ENCODE measurements around the gene C4orf51.

The C4orf51 gene

DNA sequence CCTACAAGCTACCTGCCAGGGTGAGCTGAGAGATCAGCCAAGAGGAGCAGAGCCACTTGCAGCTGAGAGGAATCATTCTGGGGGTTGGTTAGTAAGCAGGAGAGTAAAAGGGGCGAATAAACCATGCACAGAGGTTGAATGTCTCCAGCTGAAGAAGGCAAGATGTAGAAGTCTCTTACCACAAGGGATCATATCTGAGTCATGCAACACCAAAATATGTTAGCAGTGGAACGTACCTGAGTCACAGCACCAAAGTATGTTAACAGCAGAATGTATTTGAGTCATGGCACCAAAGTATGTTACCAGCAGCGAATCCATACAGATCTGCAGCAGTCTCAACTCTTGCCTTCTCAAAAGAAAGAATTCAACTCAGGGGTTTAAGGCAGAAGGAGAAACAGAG lies 29.9 kb downstream of the C4orf51 start:
- Histone ChIP-seq H3K4me3 (ENCODE audit: low read length) (no peak overlapping the region), H3K9ac (ENCODE audit: low read length) (no peak overlapping the region), H3K27me3 (replicated peaks; ENCODE audit: control insufficient read depth, insufficient read depth, low read length) (no peaks in the 10 kb centered on the region), H3K9me3 (ENCODE audit: control insufficient read depth, low read length) (peaks cover 8% of the 10 kb centered on the region), H3K4me1 (ENCODE audit: control insufficient read depth, insufficient read depth, low read length) (peaks cover 28% of the 10 kb centered on the region), H3K36me3 (ENCODE audit: control insufficient read depth, insufficient read depth, low read length, severe bottlenecking) (no peaks in the 10 kb centered on the region)
- DNase-seq (ENCODE audit: low read depth): peak; percentile 44

DNA sequence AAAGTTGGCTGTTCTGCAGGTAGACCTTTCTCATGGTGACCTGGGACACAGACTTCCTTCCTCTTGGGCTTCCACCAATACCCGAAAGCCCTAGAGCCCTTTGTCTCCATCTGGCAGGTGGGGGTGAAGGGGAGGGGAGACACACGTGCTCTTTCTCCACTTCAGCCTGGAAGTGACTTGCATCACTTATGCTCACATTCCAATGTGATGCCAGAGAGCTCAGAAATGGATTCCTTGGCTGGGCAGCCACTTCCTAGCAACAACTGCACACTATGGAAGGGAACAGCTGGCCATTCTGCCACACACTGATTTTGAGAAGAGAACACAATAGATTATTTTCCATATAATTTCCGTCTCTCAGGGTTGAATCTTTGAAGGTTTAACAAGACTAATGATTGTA lies 36.3 kb downstream of the C4orf51 start:
- no peaks in the 10 kb centered on the region for H3K36me3 ChIP-seq (ENCODE audit: control insufficient read depth, insufficient read depth, low read length, severe bottlenecking)
- peak; percentile 49 for DNase-seq (ENCODE audit: low read depth)
- H3K4me1 ChIP-seq (ENCODE audit: control insufficient read depth, insufficient read depth, low read length): peaks cover 7% of the 10 kb centered on the region
- H3K27me3 ChIP-seq (replicated peaks; ENCODE audit: control insufficient read depth, insufficient read depth, low read length): no peaks in the 10 kb centered on the region
- H3K4me3 ChIP-seq (ENCODE audit: low read length): no peak overlapping the region
- no peak overlapping the region for H3K9ac ChIP-seq (ENCODE audit: low read length)
- H3K9me3 ChIP-seq (ENCODE audit: control insufficient read depth, low read length): peaks cover 6% of the 10 kb centered on the region

DNA sequence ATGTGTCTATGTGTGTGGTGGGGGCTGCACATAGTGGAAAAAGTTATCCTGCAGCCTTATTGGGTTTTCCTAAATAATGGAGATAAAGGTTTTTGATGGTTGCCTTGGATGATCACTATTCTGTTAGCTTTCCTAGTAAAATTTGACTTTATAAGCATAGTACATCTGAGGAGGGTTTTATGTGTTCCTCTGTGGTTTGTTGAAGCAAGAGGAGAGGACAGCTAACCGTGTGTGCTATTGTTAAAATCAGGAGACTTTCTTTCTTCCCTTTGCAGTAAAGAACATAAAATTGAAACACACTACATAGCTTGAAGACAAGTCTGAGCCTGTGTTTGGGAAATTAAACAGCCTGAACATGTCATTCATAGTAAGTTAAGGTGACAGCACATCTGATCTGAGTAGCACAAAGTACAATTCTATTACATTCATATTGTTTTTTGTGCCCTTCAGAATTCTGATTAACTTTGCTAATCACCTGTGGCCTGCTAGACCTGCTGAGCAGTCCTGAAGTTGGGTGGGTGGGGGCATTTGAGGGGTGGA lies 36.8 kb downstream of the C4orf51 start:
- Histone ChIP-seq H3K4me1 (ENCODE audit: control insufficient read depth, insufficient read depth, low read length) (peaks cover 12% of the 10 kb centered on the region), H3K9ac (ENCODE audit: low read length) (no peak overlapping the region), H3K27me3 (replicated peaks; ENCODE audit: control insufficient read depth, insufficient read depth, low read length) (no peaks in the 10 kb centered on the region), H3K4me3 (ENCODE audit: low read length) (no peak overlapping the region), H3K9me3 (ENCODE audit: control insufficient read depth, low read length) (peaks cover under 1% of the 10 kb centered on the region), H3K36me3 (ENCODE audit: control insufficient read depth, insufficient read depth, low read length, severe bottlenecking) (no peaks in the 10 kb centered on the region)
- no peak for DNase-seq (ENCODE audit: low read depth)

DNA sequence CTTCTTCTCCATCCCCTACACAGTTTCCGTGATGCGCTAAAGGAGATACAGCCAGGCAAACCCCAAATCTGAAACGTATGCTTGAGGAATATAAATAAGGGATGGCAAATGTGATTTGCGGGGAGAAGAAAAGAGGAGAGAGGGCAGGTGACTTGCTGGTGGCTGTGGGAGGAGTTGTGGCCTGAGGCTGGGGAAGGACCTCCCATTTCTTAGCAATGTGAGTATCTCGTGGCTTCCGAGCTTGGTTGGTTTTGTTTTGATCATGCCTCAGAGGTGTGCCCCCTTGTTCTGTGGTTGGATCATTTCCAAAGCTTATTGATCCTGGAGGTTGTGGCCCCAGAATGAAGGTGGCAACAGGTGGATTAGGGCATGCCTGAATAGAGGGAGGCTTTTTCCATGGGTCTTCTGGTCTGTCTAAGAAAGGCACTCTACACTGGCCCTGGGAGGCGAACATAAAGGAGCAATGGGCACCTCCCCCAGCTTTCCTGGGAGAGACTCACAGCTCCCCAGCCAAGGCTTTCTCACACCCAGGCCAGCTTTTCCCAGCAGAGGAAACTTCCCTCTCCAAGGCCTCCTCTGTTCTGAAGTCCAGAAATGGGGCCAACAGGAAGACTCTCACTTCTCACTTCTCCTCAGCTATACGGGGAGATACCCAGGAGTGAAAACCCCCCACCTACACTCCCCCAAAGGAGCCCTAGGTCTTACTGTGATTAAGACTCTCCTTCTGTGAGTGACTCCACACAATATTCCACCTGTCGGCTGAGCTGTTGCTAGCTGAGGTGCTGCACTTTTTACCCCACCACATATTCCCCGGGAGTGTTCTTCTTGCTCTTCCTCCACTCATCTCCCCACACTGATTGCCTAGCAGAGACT lies 40.0 kb downstream of the C4orf51 start:
- Histone ChIP-seq H3K27me3 (replicated peaks; ENCODE audit: control insufficient read depth, insufficient read depth, low read length) (no peaks in the 10 kb centered on the region), H3K4me1 (ENCODE audit: control insufficient read depth, insufficient read depth, low read length) (peaks cover 13% of the 10 kb centered on the region), H3K4me3 (ENCODE audit: low read length) (no peak overlapping the region), H3K9ac (ENCODE audit: low read length) (no peak overlapping the region), H3K9me3 (ENCODE audit: control insufficient read depth, low read length) (no peaks in the 10 kb centered on the region), H3K36me3 (ENCODE audit: control insufficient read depth, insufficient read depth, low read length, severe bottlenecking) (no peaks in the 10 kb centered on the region)
- no peak for DNase-seq (ENCODE audit: low read depth)

DNA sequence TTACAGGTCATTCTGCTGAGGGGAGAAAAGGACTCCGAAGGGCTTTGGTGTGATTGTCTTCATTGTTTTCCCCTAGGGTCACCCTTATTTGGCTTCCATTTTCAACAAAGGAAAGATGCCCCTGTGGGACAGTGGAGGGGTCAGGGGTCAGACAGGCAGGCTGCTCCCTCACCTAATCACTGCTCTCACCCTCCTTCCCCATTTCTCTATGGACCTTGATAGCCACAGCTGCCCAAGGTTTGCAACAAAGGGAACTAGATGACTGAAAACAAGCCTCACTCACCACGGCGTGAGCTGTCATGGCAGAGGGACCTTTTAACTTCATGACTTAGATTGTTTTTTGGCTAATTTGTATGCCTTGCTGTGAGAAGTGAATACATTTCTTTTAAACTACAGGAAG lies 40.7 kb downstream of the C4orf51 start:
- no peak overlapping the region for H3K9ac ChIP-seq (ENCODE audit: low read length)

DNA sequence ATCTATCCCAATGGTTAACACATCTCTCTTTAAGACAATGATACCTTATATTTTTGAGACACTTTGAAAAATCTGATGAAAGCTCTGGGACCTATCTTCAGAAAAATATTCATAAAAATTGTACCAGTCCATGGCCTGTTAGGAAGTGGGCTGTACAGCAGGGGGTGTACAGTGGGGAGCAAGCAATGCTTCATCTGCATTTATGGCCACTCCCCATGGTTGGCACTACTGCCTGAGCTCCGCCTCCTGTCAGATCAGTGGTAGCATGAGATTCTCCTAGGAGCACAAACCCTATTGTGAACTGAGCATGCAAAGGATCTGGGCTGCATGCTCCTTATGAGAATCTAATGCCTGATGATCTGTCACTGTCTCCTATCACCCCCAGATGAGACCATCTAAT lies 42.6 kb downstream of the C4orf51 start:
- Histone ChIP-seq H3K36me3 (ENCODE audit: control insufficient read depth, insufficient read depth, low read length, severe bottlenecking) (no peaks in the 10 kb centered on the region), H3K27me3 (replicated peaks; ENCODE audit: control insufficient read depth, insufficient read depth, low read length) (no peaks in the 10 kb centered on the region), H3K9ac (ENCODE audit: low read length) (no peak overlapping the region), H3K9me3 (ENCODE audit: control insufficient read depth, low read length) (no peaks in the 10 kb centered on the region), H3K4me1 (ENCODE audit: control insufficient read depth, insufficient read depth, low read length) (peaks cover 9% of the 10 kb centered on the region), H3K4me3 (ENCODE audit: low read length) (no peak overlapping the region)
- DNase-seq (ENCODE audit: low read depth): no peak

More for the DNA sequence above, 40.7 kb downstream of the C4orf51 start:
- no peaks in the 10 kb centered on the region for H3K36me3 ChIP-seq (ENCODE audit: control insufficient read depth, insufficient read depth, low read length, severe bottlenecking)
- DNase-seq (ENCODE audit: low read depth): no peak
- H3K4me3 ChIP-seq (ENCODE audit: low read length): no peak overlapping the region
- no peaks in the 10 kb centered on the region for H3K27me3 ChIP-seq (replicated peaks; ENCODE audit: control insufficient read depth, insufficient read depth, low read length)
- H3K4me1 ChIP-seq (ENCODE audit: control insufficient read depth, insufficient read depth, low read length): peaks cover 13% of the 10 kb centered on the region
- H3K9me3 ChIP-seq (ENCODE audit: control insufficient read depth, low read length): no peaks in the 10 kb centered on the region

DNA sequence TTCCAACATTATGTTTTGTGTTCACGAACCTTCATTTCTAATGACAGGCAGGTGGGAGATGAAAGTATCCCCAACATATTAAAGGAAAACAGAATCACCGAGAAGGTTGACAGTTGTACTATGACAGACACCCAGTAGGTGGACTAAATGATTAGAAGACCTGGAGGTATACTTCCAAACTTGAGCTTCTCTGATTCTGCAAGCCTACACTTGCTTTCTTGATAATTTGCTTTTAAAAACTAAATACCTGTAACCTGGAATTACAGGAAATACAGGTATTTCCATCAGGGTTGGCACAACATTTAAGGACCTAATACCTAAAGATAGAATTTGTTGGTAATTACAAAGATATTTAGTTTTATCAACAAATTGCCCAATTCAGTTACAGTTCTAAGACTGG lies 43.4 kb downstream of the C4orf51 start:
- Histone ChIP-seq H3K36me3 (ENCODE audit: control insufficient read depth, insufficient read depth, low read length, severe bottlenecking) (no peaks in the 10 kb centered on the region), H3K4me3 (ENCODE audit: low read length) (no peak overlapping the region), H3K4me1 (ENCODE audit: control insufficient read depth, insufficient read depth, low read length) (peaks cover 9% of the 10 kb centered on the region), H3K9ac (ENCODE audit: low read length) (no peak overlapping the region), H3K27me3 (replicated peaks; ENCODE audit: control insufficient read depth, insufficient read depth, low read length) (no peaks in the 10 kb centered on the region), H3K9me3 (ENCODE audit: control insufficient read depth, low read length) (no peaks in the 10 kb centered on the region)
- no peak for DNase-seq (ENCODE audit: low read depth)

DNA sequence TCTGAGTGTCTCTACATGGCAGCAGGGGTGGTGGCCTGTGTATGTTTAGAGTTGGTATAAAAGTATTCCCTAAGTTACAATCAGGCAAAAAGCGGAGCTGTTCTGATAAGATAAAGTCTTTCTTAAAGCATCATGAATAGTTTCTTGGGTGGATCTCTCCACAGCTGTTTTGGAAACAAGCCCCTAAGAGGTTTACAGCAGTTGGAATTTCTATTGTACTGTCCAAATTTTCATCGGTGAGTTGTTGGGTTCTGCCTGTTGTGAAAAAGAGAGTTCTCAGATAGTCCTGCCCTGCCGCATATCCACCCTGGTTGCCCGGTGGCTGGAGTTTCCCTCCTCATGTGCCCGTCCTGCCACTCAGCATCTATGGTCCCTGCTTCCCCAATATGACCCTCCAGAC lies 50.1 kb downstream of the C4orf51 start:
- Histone ChIP-seq H3K4me3 (ENCODE audit: low read length) (no peak overlapping the region), H3K4me1 (ENCODE audit: control insufficient read depth, insufficient read depth, low read length) (peaks cover 26% of the 10 kb centered on the region), H3K27me3 (replicated peaks; ENCODE audit: control insufficient read depth, insufficient read depth, low read length) (no peaks in the 10 kb centered on the region), H3K9me3 (ENCODE audit: control insufficient read depth, low read length) (no peaks in the 10 kb centered on the region), H3K9ac (ENCODE audit: low read length) (no peak overlapping the region), H3K36me3 (ENCODE audit: control insufficient read depth, insufficient read depth, low read length, severe bottlenecking) (no peaks in the 10 kb centered on the region)
- DNase-seq (ENCODE audit: low read depth): no peak

DNA sequence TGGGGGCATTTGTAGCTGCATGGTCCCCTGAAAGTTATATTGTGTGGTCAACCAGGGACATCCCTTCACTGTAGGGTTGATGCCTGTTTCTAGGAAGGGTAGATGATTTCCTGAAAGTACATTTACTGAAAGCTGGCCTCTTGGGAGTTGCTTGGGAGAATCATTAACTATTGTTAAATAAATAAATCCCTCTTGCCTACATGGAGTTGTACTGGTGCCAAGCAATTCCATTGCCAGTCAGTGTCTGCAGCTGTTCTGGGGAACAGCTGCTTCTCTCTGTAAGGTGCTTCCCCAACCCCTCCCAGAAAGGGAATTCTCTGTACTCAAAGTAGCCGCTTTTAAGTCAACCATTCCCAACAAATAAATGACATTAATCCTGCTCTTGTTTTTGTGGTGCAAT lies 51.1 kb downstream of the C4orf51 start:
- H3K9me3 ChIP-seq (ENCODE audit: control insufficient read depth, low read length): no peaks in the 10 kb centered on the region
- H3K4me3 ChIP-seq (ENCODE audit: low read length): no peak overlapping the region
- no peaks in the 10 kb centered on the region for H3K27me3 ChIP-seq (replicated peaks; ENCODE audit: control insufficient read depth, insufficient read depth, low read length)
- no peaks in the 10 kb centered on the region for H3K36me3 ChIP-seq (ENCODE audit: control insufficient read depth, insufficient read depth, low read length, severe bottlenecking)
- no peak overlapping the region for H3K9ac ChIP-seq (ENCODE audit: low read length)
- no peak for DNase-seq (ENCODE audit: low read depth)
- H3K4me1 ChIP-seq (ENCODE audit: control insufficient read depth, insufficient read depth, low read length): peaks cover 36% of the 10 kb centered on the region

DNA sequence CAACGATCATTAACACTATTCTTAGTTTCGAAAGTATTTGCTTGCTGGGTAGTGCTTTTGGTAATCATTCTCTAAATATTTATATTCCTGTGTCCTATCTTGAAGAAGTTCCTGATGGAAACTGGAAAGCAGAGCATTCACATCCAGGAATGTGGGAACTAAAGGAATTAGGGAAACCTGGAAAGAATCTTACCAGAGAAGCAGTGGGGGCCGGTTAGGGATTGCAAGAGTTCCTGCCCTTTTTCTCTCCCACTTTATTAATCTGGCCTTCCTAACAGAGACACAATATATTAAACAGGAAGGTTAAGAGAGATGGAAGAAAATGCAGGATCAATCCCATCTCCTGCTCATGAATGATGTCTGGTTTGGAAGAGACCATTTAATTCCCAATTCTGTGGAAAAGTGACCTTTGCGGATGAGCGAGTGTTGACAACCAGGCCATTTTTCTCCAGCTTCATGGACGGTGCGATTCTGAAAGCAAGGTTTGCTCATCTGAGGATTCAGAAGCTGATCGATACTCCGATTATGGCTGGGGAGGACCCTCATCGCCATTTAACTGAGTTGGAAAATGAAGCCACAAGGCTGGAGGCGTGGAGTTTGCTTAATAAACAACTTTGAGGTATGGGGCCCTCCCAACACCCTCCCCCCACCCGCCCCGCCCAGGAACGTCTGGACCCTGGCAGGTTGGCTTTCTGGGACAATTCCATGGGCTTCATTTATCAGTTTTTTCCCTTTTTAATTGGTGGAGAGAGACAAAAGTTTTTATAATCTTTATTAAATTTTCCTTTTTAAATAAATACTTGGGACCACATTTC lies 52.3 kb downstream of the C4orf51 start:
- no peak for DNase-seq (ENCODE audit: low read depth)
- H3K9ac ChIP-seq (ENCODE audit: low read length): peak overlapping the region; percentile 82
- no peaks in the 10 kb centered on the region for H3K9me3 ChIP-seq (ENCODE audit: control insufficient read depth, low read length)
- peaks cover 45% of the 10 kb centered on the region for H3K4me1 ChIP-seq (ENCODE audit: control insufficient read depth, insufficient read depth, low read length)
- no peaks in the 10 kb centered on the region for H3K36me3 ChIP-seq (ENCODE audit: control insufficient read depth, insufficient read depth, low read length, severe bottlenecking)
- H3K27me3 ChIP-seq (replicated peaks; ENCODE audit: control insufficient read depth, insufficient read depth, low read length): no peaks in the 10 kb centered on the region
- peak overlapping the region; percentile 76 for H3K4me3 ChIP-seq (ENCODE audit: low read length)
